HepG2 (cell line): Measurements from ENCODE around the gene SPON2. TPM values are rescaled to one million over a fixed set of nuclear protein-coding genes. Genes with fewer than 3 reads are reported as not detected.

Source experiments
- ATAC-seq: fragments of 200-7000 bp; cut with Tn5 transposase; 3 replicates; pipeline ENCODE4 v1.9.1; 2020; ENCODE audit warnings: mild to moderate bottlenecking, moderate library complexity
- BruUV-seq: library from RNA; stranded (reverse); fragments of 400-500 nt; replicated peaks from 2 replicates; lab custom pipeline; 2021; lab: Mats Ljungman, UMichigan
- CTCF ChIA-PET: fragments of 300-600 bp; formaldehyde crosslinking; extraction: SDS; loops from one replicate; lab custom pipeline; 2021; ENCODE audit warnings: low total read pairs, inconsistent platforms, low intra/inter-chr PET ratio; lab: Yijun Ruan, JAX
- POLR2A ChIA-PET: fragments of 350-600 bp; sonication (Branson Sonifier 250); formaldehyde crosslinking; loops from one replicate; lab custom pipeline; 2020; ENCODE audit warnings: antibody characterized with exemption, inconsistent platforms; lab: Yijun Ruan, JAX
- DNase-seq: peaks from one replicate; pipeline ENCODE4 v3.0.0-alpha.2; 2015; ENCODE audit warnings: low spot score
- FAIRE-seq: peaks from 3 replicates; lab custom pipeline; 2011; peaks lifted over from hg19 to GRCh38; lab: Jason Lieb, UNC
- H2AFZ ChIP-seq: one replicate; pipeline ENCODE4 v1.6.1; 2011; ENCODE audit warnings: low read length, inconsistent platforms
- H3K27ac ChIP-seq: fragments of 300-600 bp; 3 replicates; pipeline ENCODE4 v1.8.0; 2011; ENCODE audit warnings: mixed run types, mild to moderate bottlenecking, mixed read lengths, low read length, inconsistent platforms; ENCODE audit not compliant: insufficient read depth; ENCODE audit errors: extremely low read length
- H3K27me3 ChIP-seq, 2 experiments: fragments of 200-600 bp in 1 of 2; 2 replicates in 1 of 2; 3 replicates in 1 of 2; pipeline versions ENCODE4 v1.6.0 to v1.8.0; 2011; ENCODE audit warnings: low read length in 2 of 2, mild to moderate bottlenecking in 2 of 2, moderate library complexity in 2 of 2, inconsistent platforms in 1 of 2; ENCODE audit not compliant: insufficient read depth in 2 of 2, control insufficient read depth in 1 of 2
- H3K36me3 ChIP-seq, 2 experiments: fragments of 200-600 bp in 1 of 2; replicated peaks in 1 of 2; 2 replicates in 1 of 2; 3 replicates in 1 of 2; pipeline versions ENCODE4 v1.5.1 to v1.8.0; 2011; ENCODE audit warnings: low read length in 2 of 2, inconsistent platforms in 1 of 2; ENCODE audit not compliant: insufficient read depth in 2 of 2, control insufficient read depth in 1 of 2
- H3K4me1 ChIP-seq: 2 replicates; pipeline ENCODE4 v1.5.1; 2012; ENCODE audit warnings: low read length, inconsistent platforms; ENCODE audit not compliant: insufficient read depth
- H3K4me2 ChIP-seq: 2 replicates; pipeline ENCODE4 v1.6.0; 2011; ENCODE audit warnings: low read depth, low read length, inconsistent platforms
- H3K4me3 ChIP-seq, 3 experiments: fragments of 200-600 bp in 1 of 3; sonication (generic), shearing (Covaris generic) in 1 of 3; replicated peaks in 1 of 3; 2 replicates each; pipeline ENCODE4 v1.5.1; 2011 to 2016; ENCODE audit warnings: low read length in 3 of 3, inconsistent platforms in 2 of 3, low read depth in 2 of 3, mild to moderate bottlenecking in 2 of 3, control low read depth in 1 of 3, mixed read lengths in 1 of 3; ENCODE audit not compliant: insufficient read depth in 1 of 3
- H3K79me2 ChIP-seq: one replicate; pipeline ENCODE4 v1.6.1; 2011; ENCODE audit warnings: low read length, inconsistent platforms; ENCODE audit not compliant: insufficient read depth
- H3K9ac ChIP-seq: 2 replicates; pipeline ENCODE4 v1.6.0; 2011; ENCODE audit warnings: mild to moderate bottlenecking, low read depth, low read length, inconsistent platforms; ENCODE audit not compliant: insufficient read depth
- H3K9me3 ChIP-seq: 2 replicates; pipeline ENCODE4 v1.5.1; 2012; ENCODE audit warnings: mild to moderate bottlenecking, low read length
- H4K20me1 ChIP-seq: 2 replicates; pipeline ENCODE4 v1.6.0; 2011; ENCODE audit warnings: inconsistent platforms, mild to moderate bottlenecking, low read length, moderate library complexity; ENCODE audit not compliant: insufficient read depth
- ATF7 ChIP-seq, 2 experiments: fragments of 450-650 bp in 1 of 2; sonication (generic) in 1 of 2; formaldehyde crosslinking in 1 of 2; IDR thresholded peaks; 2 replicates each; pipeline versions ENCODE4 v1.4.0 to v1.6.1; 2016 to 2020; ENCODE audit warnings: antibody characterized with exemption in 1 of 2, mild to moderate bottlenecking in 1 of 2, missing genetic modification reagents in 1 of 2
- KDM5B ChIP-seq: sonication (generic); formaldehyde crosslinking; IDR thresholded peaks from 2 replicates; pipeline ENCODE4 v1.4.0; 2020; ENCODE audit warnings: missing genetic modification reagents, mild to moderate bottlenecking, borderline replicate concordance
- MEIS2 ChIP-seq: sonication (generic); formaldehyde crosslinking; IDR thresholded peaks from 2 replicates; pipeline ENCODE4 v1.9.0; 2021; ENCODE audit warnings: mild to moderate bottlenecking, missing genetic modification reagents
- NFRKB ChIP-seq: fragments of 450-650 bp; IDR thresholded peaks from 2 replicates; pipeline ENCODE4 v1.6.1; 2017
- ZNF496 ChIP-seq: sonication (generic); formaldehyde crosslinking; IDR thresholded peaks from 2 replicates; pipeline ENCODE4 v1.8.1; 2023; ENCODE audit warnings: mild to moderate bottlenecking, moderate library complexity, missing genetic modification reagents; ENCODE audit not compliant: insufficient replicate concordance
- ZNF7 ChIP-seq: IDR thresholded peaks from 2 replicates; pipeline ENCODE4 v1.6.1; 2016; ENCODE audit warnings: missing biosample characterization, missing genetic modification reagents
- ZNF720 ChIP-seq: sonication (generic); formaldehyde crosslinking; IDR thresholded peaks from 2 replicates; pipeline ENCODE4 v1.4.0; 2020; ENCODE audit warnings: missing genetic modification reagents
- ZSCAN25 ChIP-seq: sonication (generic); formaldehyde crosslinking; IDR thresholded peaks from 2 replicates; pipeline ENCODE4 v1.8.0; 2022; ENCODE audit warnings: mild to moderate bottlenecking, missing genetic modification reagents
- WGBS: methylation state at CpG from one replicate; pipeline ENCODE4 v1.1.6; 2017; ENCODE audit warnings: low lambda C conversion rate; 5-methylcytosine and 5-hydroxymethylcytosine counted together
- in situ Hi-C: cut with HindIII; loops from 2 replicates; pipeline ENCODE4 v1.10.0; 2017; ENCODE audit warnings: low pct_unique_long_range_greater_than_20kb; ENCODE audit not compliant: extremely low pct_ligation_motif_present
- intact Hi-C: fragments of 100-400 bp; cut with micrococcal nuclease; formaldehyde crosslinking; loops from one replicate; pipeline ENCODE4 v1.10.0; 2022; ENCODE audit not compliant: unreplicated experiment
- polyA plus RNA-seq, 8 experiments: library from polyadenylated mRNA; depleted of rRNA in 3 of 8; stranded (reverse) in 7 of 8; unstranded in 1 of 8; fragments of >200 nt; fragmentation: Illumina TruSeq in 4 of 8; extraction: Trizol in 4 of 8; gene quantifications; 2 replicates each; pipeline versions ENCODE4 v1.2.1 to v1.2.3, GENCODE V29; 2011 to 2016; ENCODE audit warnings: low read depth in 4 of 8, missing spikeins in 1 of 8, mixed read lengths in 1 of 8; ENCODE audit not compliant: insufficient read depth in 1 of 8
- total RNA-seq, 5 experiments: library from RNA; depleted of rRNA; stranded (reverse); fragments of >200 nt; fragmentation: Illumina TruSeq; extraction: Trizol; gene quantifications; 2 replicates each; pipeline ENCODE4 v1.2.3, GENCODE V29; 2016; ENCODE audit warnings: low read depth in 1 of 5

Gene SPON2
- total and polyA plus RNA-seq, 2 of the 13 experiments (the other 11 are each of a cell fraction or from before 2014, with no cell fraction given), result 17.4 to 55.2 TPM

DNA sequence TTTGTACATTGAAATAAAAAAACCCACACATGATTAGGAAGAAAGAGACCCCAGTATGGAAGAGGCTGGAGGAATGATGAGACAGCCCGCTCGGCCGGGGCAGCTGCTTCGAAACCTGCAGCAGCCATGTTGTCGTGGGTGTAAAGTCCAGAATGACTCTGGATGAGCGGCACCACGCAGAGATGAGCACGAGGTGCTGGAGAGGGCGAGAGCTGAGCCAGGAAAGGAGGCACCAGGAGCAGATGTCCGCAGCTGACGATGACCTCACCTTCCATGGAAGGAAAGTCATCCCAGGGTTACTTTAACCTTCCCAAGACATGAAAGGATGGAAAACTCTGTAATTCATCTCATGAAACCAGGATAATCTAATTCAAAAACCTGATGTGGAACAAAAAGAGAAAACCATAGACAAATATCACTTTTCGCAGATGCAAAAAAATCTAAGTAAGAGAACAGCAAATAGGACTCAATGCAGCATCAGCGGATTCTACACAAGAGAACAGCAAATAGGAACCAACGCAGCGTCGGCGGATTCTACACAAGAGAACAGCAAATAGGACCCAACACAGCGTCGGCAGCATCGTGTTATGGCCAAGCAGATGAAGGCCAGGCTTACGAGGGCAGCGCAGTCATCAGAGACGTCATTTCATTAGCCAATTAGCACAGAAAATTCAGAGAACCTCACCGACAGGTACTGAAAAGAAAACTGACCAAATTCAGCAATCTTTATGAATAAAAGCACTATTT is 25.9 kb upstream of the SPON2 start:
- Histone ChIP-seq H3K9ac (no peak overlapping the region), H3K9me3 (no peaks in the 10 kb centered on the region), H3K4me3 (no peak overlapping the region), H3K79me2 (no peaks in the 10 kb centered on the region), H2AFZ (no peak overlapping the region), H3K36me3 (no peaks in the 10 kb centered on the region; a peak in 2 of 5 replicates), H3K4me2 (no peak overlapping the region), H3K27ac (no peak overlapping the region), H4K20me1 (no peaks in the 10 kb centered on the region), H3K27me3 (no peaks in the 10 kb centered on the region)
- ATAC-seq, result no peak
- in situ Hi-C loops, result no loop called here
- no TSS peak for BruUV-seq
- CTCF ChIA-PET, result no interaction called here
- POLR2A ChIA-PET, result no interaction called here
- no peak for DNase-seq
- TF ChIP-seq KDM5B (CRISPR knock-in tag), result no peak
- TF ChIP-seq ATF7 (IDR thresholded peaks at IDR 0.05), result 0 out of 2 replicates have a peak, but pooled peaks have one; percentile 14
- no peak for TF ChIP-seq ATF7 (CRISPR knock-in tag; IDR thresholded peaks at IDR 0.05)
- TF ChIP-seq ZSCAN25 (CRISPR knock-in tag), result no peak
- TF ChIP-seq, all 625 proteins: peak for 1
- 91% methylated on average over 24 of the region's 24 CpGs for WGBS
- peaks cover 4% of the 10 kb centered on the region for H3K4me1 ChIP-seq
- intact Hi-C loops, result no loop called here
- no peak for FAIRE-seq

DNA sequence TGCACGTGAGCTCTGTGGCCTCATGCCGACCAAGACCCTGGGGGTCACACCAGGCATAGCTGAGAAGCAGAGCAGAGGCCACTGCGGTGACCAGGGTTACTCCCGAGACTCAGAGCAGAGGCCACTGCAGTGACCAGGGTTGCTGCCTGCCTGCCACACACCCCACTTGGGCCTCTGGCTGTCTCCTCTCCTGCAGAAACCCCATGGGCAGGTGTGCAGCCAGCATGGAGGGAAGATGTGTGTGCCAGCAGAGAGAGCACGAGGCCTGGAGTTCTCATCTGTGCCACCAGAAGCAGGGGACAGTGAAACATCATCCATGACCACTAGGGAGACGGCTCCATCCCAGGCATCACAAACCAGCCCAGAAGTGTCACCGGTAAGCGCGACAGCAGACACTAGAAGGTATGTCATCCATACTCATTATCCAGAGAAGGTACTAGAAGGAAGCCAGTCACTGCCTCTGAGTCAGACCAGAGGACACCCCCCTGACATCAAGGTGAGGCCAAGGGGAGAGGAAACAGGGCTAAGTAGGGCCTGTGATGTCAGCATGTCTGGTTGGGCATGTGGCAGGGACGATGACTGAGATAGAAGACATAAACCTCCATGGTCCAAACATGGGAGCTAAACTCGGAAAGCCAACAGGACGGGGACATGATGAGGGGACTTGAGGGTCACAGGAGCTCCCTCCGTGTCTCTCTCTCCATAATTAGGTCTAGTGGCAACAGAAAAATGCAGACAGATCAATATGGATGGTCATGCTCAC is 24.2 kb upstream of the SPON2 start:
- intact Hi-C loops, result no loop called here
- H4K20me1 ChIP-seq, result no peaks in the 10 kb centered on the region
- TF ChIP-seq NFRKB, result no peak
- no peak for TF ChIP-seq ZNF7 (CRISPR knock-in tag)
- TF ChIP-seq ZNF720 (CRISPR knock-in tag), result no peak
- TF ChIP-seq ZNF496 (CRISPR knock-in tag), result no peak
- TF ChIP-seq MEIS2, result no peak
- H3K9me3 ChIP-seq, result no peaks in the 10 kb centered on the region
- H3K4me2 ChIP-seq, result no peak overlapping the region
- H3K36me3 ChIP-seq, result no peaks in the 10 kb centered on the region; a peak in 2 of 5 replicates
- ATAC-seq (no peak), DNase-seq (no peak), FAIRE-seq (no peak)
- H3K4me1 ChIP-seq, result peaks cover 15% of the 10 kb centered on the region
- POLR2A ChIA-PET, result interaction anchor here (0.6 to 2.8 kb wide), 3 partner anchors 8 to 11 kb away, joined by 3 to 11 read pairs (median 3); no protein-coding TSS in a partner anchor
- no peaks in the 10 kb centered on the region for H3K27me3 ChIP-seq
- H3K79me2 ChIP-seq, result no peaks in the 10 kb centered on the region
- no TSS peak for BruUV-seq
- in situ Hi-C loops, result no loop called here
- no peak overlapping the region for H3K27ac ChIP-seq
- WGBS, result 94% methylated on average over 9 of the region's 13 CpGs
- H3K9ac ChIP-seq, result no peak overlapping the region
- no peak overlapping the region for H2AFZ ChIP-seq
- no peak overlapping the region for H3K4me3 ChIP-seq
- CTCF ChIA-PET, result no interaction called here
